Skeletal muscle satellite cell (primary cell): ENCODE data around the gene RPUSD1.

Experiments used
- H3K27me3 ChIP-seq: 2 replicates; pipeline ENCODE4 v1.7.0; 2013; ENCODE audit warnings: low read length; ENCODE audit not compliant: control insufficient read depth, insufficient read depth
- H3K36me3 ChIP-seq: 2 replicates; pipeline ENCODE4 v1.7.0; 2013; ENCODE audit warnings: mild to moderate bottlenecking, control low read depth, low read length; ENCODE audit not compliant: insufficient read depth
- H3K4me1 ChIP-seq: 2 replicates; pipeline ENCODE4 v1.7.0; 2013; ENCODE audit warnings: low read length; ENCODE audit not compliant: control insufficient read depth, insufficient read depth
- H3K4me2 ChIP-seq: 2 replicates; pipeline ENCODE4 v1.7.0; 2013; ENCODE audit warnings: mild to moderate bottlenecking, low read length
- H3K4me3 ChIP-seq: 2 replicates; pipeline ENCODE4 v1.7.0; 2013; ENCODE audit warnings: low read length
- H3K9ac ChIP-seq: 2 replicates; pipeline ENCODE4 v1.7.0; 2013; ENCODE audit warnings: mild to moderate bottlenecking, low read depth, low read length, moderate library complexity
- H3K9me3 ChIP-seq: replicated peaks from 2 replicates; pipeline ENCODE4 v1.7.0; 2013; ENCODE audit warnings: mild to moderate bottlenecking, control low read depth, low read length

RPUSD1 gene

DNA sequence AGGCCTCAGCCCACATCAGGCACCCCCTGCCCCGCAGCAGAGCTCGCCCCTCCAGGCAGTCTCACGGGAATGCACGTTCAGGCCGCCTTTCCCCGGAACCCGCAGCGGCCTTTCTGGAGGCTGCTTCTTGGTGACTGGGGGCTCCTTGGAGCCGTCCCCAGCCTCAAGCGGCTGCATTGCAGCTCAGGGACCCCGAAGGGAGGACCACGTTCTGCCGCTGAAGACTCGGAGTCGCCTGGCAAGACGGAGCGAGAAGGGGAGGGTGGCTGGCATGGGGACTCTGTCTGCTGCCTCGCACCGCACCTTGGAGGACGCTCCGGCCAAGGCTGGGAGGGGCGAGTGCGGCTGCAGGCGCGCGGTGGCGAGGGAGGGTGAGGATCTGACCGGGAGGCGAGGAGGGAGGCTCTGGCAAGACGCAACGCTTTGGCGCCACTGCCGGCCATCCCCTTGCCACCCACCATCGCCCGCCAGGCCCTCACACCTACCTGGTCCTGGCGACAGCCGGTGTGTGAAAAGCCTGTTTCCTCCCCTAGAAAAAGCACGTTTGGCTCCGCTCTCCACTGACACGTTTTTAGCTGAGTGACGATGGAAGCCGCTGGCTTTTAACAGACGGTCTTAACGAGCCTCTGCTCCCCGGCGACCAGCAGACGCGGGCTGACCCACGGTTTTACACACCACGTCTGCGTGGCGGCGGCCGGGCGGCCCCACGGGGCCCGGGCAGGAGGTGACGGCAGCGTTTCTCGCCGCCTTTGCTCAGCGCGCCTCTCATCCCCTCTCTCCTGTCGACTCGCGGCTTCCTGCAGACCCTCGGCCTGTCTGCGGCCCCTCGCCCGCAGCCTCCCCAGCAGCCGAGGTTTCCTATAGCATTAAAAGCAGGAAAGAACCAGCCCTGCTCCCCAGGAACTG is 29.1 kb upstream of the RPUSD1 start:
- no peaks in the 10 kb centered on the region for H3K9me3 ChIP-seq
- H3K27me3 ChIP-seq, result peaks cover 31% of the 10 kb centered on the region
- H3K9ac ChIP-seq, result no peak overlapping the region
- H3K36me3 ChIP-seq, result no peaks in the 10 kb centered on the region
- no peak overlapping the region for H3K4me3 ChIP-seq
- peaks cover 25% of the 10 kb centered on the region for H3K4me1 ChIP-seq
- H3K4me2 ChIP-seq, result no peak overlapping the region

DNA sequence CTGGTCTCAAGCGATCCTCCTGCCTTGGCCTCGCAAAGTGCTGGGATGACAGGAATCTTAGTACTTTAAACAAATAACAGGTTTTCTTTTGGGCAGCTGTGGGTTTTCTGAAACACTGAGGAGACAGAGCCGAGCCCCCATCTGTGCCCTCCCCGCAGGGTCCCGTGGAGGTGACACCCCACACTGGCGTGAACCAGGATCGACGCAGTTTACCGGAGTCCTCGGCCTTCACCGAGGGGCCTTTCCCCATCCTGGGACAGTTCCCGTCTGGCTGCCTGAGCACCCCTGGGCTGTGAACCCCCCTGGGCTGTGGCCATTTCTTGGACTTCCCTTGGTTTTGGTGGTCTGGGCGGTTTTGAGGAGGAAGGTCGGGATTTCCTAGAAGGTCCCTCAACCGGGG is 27.7 kb upstream of the RPUSD1 start:
- Histone ChIP-seq H3K27me3 (peaks cover 28% of the 10 kb centered on the region), H3K9ac (no peak overlapping the region), H3K4me2 (no peak overlapping the region), H3K4me1 (peaks cover 25% of the 10 kb centered on the region), H3K9me3 (no peaks in the 10 kb centered on the region), H3K4me3 (no peak overlapping the region), H3K36me3 (no peaks in the 10 kb centered on the region)

DNA sequence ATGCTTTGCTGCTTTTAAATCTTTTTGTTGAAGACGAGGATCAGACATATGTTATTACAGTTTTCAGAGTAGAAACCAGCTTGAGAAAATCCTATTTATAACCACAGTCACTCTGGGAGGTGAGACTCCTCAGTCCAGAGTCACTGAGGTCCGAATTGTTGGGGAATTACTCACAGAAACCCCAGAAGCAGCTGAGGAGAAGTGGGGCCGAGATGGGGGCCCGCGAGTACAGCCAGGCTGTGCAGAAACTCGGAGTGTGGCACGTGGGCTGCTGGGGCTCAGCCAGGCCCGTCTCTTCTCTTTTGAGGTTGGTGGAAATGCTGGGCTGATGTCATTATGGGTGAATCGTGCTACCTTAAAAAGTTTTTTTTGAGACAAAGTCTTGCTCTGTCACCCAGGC is 26.8 kb upstream of the RPUSD1 start:
- H3K4me1 ChIP-seq, result peaks cover 25% of the 10 kb centered on the region
- peaks cover 27% of the 10 kb centered on the region for H3K27me3 ChIP-seq
- H3K36me3 ChIP-seq, result no peaks in the 10 kb centered on the region
- no peak overlapping the region for H3K9ac ChIP-seq
- H3K4me2 ChIP-seq, result no peak overlapping the region
- no peak overlapping the region for H3K4me3 ChIP-seq
- no peaks in the 10 kb centered on the region for H3K9me3 ChIP-seq

DNA sequence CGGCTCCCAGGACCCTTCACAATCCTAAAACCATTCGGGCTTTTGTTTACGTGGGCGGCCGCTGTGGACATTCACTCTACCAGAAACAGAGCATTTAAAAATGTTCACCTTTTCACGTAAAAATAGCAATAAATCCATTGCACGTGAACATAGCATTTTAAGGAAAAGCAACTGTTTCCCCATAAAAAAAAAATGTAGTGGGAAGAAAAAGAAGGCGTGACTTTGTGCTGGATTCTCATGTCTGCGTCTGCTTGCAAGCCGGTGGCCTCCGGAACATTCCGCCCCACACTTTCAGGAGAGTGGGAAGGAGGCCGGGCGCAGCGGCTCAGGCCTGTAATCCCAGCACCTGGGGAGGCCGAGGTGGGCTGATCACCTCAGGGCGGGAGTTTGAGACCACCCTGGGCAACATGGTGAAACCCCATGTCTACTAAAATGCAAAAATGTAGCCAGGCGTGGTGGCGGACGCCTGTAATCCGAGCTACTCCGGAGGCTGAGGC is 25.8 kb upstream of the RPUSD1 start:
- H3K4me2 ChIP-seq, result peak overlapping the region; percentile 71
- H3K9me3 ChIP-seq, result no peaks in the 10 kb centered on the region
- peaks cover 25% of the 10 kb centered on the region for H3K4me1 ChIP-seq
- no peak overlapping the region for H3K9ac ChIP-seq
- peaks cover 20% of the 10 kb centered on the region for H3K27me3 ChIP-seq
- H3K36me3 ChIP-seq, result no peaks in the 10 kb centered on the region
- H3K4me3 ChIP-seq, result peak overlapping the region; percentile 56

DNA sequence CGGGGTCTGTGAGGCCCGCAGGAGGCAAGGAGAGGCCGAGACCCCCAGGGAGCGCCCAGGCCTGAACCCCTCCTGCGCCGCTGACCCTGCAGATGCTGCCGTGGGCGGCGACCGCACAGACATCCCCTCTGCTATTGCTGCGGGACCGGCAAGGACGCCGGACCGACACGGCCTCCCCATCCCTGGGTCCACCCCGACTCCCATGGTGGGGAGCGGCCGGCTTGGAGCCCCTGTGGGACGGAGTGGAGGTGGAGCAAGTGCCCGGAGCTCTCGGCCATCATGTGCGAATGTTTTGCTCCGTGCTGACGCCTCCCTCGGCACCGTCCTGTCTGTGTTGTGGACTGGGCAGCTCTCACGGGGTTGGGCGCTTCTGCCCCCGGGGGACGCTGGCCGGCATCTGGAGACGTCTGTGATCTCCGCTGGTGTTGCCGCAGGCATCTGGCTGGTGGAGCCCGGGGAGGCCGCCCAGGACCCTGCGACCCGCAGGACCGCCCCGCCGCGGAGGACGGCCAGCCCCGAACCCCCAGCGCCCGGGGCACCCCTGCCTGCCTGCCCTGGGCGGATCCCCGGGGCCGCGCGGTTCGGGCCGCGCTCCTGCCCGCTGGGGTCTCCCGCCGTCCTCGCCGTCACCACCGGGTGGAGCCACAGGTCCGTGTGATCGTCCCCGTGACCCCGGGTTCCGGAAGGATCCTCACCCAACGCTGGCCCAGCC is 25.2 kb upstream of the RPUSD1 start:
- Histone ChIP-seq H3K27me3 (peaks cover 16% of the 10 kb centered on the region), H3K4me2 (peak overlapping the region; percentile 71), H3K36me3 (no peaks in the 10 kb centered on the region), H3K4me3 (peak overlapping the region; percentile 56), H3K9me3 (no peaks in the 10 kb centered on the region), H3K9ac (peak overlapping the region; percentile 52), H3K4me1 (peaks cover 28% of the 10 kb centered on the region)

DNA sequence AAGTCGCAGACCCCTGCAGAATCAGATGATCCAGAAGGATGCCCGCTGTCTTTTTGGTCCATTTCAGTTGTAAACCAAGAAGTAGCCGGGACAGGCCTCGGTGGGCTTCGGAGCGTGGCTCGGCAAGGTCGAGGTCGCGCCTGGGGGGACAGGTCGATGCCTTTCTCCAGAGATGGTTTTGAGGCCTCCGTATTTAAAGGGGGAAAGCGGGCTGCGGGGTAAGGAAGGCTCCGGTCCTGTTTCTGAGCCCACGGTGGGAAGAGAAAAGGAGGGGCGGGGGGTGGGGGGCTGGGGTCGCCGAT is 19.9 kb upstream of the RPUSD1 start:
- peak overlapping the region; percentile 63 for H3K9ac ChIP-seq
- H3K4me3 ChIP-seq, result peak overlapping the region; percentile 75
- peaks cover 10% of the 10 kb centered on the region for H3K27me3 ChIP-seq
- no peaks in the 10 kb centered on the region for H3K9me3 ChIP-seq
- H3K4me2 ChIP-seq, result peak overlapping the region; percentile 89
- H3K36me3 ChIP-seq, result no peaks in the 10 kb centered on the region
- peaks cover 4% of the 10 kb centered on the region for H3K4me1 ChIP-seq

DNA sequence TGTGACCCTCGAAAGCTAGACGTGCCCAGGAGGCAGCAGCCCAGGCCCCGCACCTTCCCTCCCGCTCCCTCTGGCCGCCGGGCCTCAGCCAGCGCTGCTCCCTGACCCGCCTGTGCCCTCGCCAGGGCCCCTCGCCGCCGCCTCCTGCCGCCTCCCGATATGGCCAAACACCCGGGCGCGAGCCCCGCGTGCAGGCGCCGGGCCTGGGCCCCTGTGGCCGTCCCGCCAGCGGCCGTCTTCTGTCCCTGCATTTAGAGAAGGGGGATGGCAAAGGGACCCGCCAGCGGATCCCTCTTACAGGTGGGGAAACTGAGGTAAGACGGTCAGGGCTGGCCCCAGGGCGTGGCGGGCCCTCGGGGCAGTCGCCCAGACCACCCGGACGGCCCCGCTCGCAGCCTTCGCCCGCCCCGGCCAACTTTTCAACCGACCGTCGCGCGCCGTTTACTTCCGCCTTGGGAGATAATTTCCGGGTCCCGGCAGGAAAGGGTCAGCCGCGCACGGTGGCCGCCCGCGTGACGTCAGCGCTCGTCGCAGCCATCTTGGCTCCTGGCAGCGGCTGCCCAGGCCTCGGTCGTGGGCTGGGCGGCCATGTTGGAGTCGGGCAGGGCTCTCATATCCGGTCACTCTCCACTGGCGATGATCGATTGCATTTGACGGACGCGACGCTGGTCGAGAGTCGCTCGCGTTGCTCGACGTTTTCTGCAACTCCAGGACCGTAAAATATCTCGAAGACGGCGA is 19.3 kb upstream of the RPUSD1 start:
- no peaks in the 10 kb centered on the region for H3K9me3 ChIP-seq
- peaks cover 4% of the 10 kb centered on the region for H3K4me1 ChIP-seq
- peak overlapping the region; percentile 92 for H3K4me2 ChIP-seq
- no peaks in the 10 kb centered on the region for H3K36me3 ChIP-seq
- H3K9ac ChIP-seq, result peak overlapping the region; percentile 94
- H3K4me3 ChIP-seq, result peak overlapping the region; percentile 75
- peaks cover 16% of the 10 kb centered on the region for H3K27me3 ChIP-seq

DNA sequence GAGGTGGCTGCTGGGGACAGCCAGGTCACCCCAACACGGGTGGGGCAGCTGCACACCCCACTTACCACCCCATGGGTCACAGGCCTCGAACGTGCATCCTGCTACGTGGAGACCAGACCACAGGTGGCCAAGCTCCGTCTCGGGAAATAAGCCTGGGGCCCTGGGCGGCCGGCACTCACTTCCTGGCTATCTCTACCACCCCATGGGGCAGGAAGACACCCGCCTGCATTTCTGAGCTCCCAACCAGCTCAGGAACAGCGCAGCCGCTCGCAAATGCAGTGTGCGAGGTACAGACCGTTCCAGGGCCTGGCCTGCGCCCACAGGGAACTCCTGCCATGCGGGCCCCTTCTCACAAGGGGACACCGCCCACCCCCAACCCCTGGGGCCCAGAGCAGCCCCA is 17.3 kb upstream of the RPUSD1 start:
- H3K4me1 ChIP-seq, result peaks cover 4% of the 10 kb centered on the region
- no peaks in the 10 kb centered on the region for H3K9me3 ChIP-seq
- H3K4me2 ChIP-seq, result no peak overlapping the region
- peaks cover 36% of the 10 kb centered on the region for H3K27me3 ChIP-seq
- H3K4me3 ChIP-seq, result no peak overlapping the region
- no peak overlapping the region for H3K9ac ChIP-seq
- no peaks in the 10 kb centered on the region for H3K36me3 ChIP-seq

DNA sequence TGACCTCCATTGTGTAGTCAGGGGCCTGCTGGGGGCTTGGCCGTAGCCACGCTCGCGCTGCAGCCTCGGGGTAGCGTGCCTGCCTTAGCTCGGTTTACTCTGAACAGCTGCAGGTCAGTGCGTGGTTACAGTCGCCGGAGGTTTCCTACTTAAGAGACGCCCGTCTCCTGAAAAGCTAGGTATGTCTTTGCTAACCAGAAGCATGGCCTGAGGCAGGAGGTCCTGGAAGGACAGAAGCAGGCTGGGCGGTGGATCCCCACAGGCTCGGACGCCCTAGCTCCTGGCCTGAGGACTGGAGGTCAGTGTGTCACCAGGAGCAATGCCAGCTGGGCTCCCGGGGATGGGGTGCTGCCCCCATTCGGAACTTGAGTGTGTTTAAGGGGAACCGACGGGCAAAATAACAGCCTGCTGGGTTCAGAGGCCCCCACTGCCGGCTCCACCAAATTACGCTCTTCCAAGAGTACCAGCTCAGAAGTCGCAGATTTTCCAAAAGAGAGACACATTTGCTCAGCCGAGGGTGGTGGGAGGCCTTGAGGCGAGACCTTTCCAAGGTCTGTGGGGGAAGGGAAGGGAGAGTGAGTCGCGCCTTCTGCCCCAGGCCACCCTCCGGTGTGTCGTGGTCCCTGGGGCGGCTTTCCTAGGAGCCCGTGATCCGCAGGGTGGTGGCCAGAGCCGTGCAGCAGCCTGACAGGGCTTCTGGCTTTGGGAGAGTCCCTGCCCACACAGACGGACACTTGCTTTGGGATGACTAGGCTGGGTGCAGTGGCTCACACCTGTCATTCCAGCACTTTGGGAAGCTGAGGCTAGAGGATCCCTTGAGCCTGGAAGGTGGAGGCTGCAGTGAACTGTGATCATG is 16.2 kb upstream of the RPUSD1 start:
- H3K4me3 ChIP-seq, result no peak overlapping the region
- no peak overlapping the region for H3K9ac ChIP-seq
- peaks cover 4% of the 10 kb centered on the region for H3K4me1 ChIP-seq
- no peaks in the 10 kb centered on the region for H3K36me3 ChIP-seq
- no peaks in the 10 kb centered on the region for H3K9me3 ChIP-seq
- H3K27me3 ChIP-seq, result peaks cover 46% of the 10 kb centered on the region
- H3K4me2 ChIP-seq, result no peak overlapping the region

DNA sequence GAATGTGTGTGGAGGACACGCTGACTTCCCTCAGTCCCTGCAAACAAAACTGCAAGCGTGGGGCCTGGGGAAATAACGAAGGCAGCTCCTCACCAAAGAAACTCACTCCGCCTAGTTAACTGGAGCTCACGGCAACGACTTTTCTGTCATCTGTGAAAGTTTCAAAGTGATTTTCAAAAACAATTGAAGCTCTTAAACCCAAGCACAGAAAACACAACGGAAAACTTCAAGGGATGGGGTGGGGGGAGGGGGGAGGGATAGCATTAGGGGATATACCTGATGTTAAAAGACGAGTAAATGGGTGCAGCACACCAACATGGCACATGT is 15.5 kb upstream of the RPUSD1 start:
- H3K4me3 ChIP-seq, result no peak overlapping the region
- H3K9ac ChIP-seq, result no peak overlapping the region
- no peaks in the 10 kb centered on the region for H3K9me3 ChIP-seq
- H3K36me3 ChIP-seq, result no peaks in the 10 kb centered on the region
- H3K27me3 ChIP-seq, result peaks cover 52% of the 10 kb centered on the region
- no peak overlapping the region for H3K4me2 ChIP-seq
- peaks cover 4% of the 10 kb centered on the region for H3K4me1 ChIP-seq
